Sigmoid colon (tissue), 4 donors: Measurements from ENCODE around the gene HPGDS.

Experiments used
- EP300 ChIP-seq, 4 donors: sonication (generic); formaldehyde crosslinking; IDR thresholded peaks; one replicate each; pipeline ENCODE4 v1.6.1; 2017; ENCODE audit warnings: antibody characterized with exemption in 4 of 4
- POLR2A ChIP-seq, 2 donors: fragments of 450-650 bp; IDR thresholded peaks; one replicate each; pipeline ENCODE4 v1.6.1; 2016; ENCODE audit warnings: antibody characterized with exemption in 2 of 2, mild to moderate bottlenecking in 2 of 2, moderate library complexity in 2 of 2
- POLR2AphosphoS5 ChIP-seq, 4 donors: sonication (generic); formaldehyde crosslinking; IDR thresholded peaks; one replicate each; pipeline ENCODE4 v1.6.1; 2017; ENCODE audit warnings: antibody characterized with exemption in 4 of 4
- TF ChIP-seq, protein P1 (sequence below), 4 experiments: fragments of 450-650 bp in 3 of 4; fragments of 200-600 bp in 1 of 4; IDR thresholded peaks; one replicate each; pipeline ENCODE4 v1.5.1; 2016 to 2019; ENCODE audit warnings: antibody characterized with exemption in 4 of 4, mild to moderate bottlenecking in 3 of 4, moderate library complexity in 2 of 4

DNA sequence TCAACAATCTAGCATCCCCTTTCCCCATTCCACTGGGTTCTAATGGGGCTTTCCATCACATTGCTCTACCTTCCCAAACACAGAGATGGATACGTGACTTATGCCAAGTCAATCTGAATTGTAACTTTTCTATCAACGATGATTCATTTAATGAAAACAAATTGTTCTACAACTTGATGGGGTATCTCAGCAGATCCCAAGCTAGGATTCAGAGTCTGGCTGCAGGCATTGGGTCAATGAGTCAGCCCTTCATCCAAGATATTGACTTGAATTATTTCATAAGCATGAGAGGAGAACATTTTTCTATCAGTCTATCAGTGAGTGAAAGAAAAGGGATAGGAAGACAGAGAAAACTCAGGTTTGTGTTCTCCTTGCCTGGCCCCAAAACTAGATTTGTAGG lies 15.0 kb upstream of the HPGDS start:
- TF ChIP-seq EP300 (IDR thresholded peaks at IDR 0.05) (no peak), POLR2A (IDR thresholded peaks at IDR 0.05) (no peak), POLR2AphosphoS5 (IDR thresholded peaks at IDR 0.05) (no peak)
- TF ChIP-seq, protein P1, sequence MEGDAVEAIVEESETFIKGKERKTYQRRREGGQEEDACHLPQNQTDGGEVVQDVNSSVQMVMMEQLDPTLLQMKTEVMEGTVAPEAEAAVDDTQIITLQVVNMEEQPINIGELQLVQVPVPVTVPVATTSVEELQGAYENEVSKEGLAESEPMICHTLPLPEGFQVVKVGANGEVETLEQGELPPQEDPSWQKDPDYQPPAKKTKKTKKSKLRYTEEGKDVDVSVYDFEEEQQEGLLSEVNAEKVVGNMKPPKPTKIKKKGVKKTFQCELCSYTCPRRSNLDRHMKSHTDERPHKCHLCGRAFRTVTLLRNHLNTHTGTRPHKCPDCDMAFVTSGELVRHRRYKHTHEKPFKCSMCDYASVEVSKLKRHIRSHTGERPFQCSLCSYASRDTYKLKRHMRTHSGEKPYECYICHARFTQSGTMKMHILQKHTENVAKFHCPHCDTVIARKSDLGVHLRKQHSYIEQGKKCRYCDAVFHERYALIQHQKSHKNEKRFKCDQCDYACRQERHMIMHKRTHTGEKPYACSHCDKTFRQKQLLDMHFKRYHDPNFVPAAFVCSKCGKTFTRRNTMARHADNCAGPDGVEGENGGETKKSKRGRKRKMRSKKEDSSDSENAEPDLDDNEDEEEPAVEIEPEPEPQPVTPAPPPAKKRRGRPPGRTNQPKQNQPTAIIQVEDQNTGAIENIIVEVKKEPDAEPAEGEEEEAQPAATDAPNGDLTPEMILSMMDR (IDR thresholded peaks at IDR 0.05), result no peak
